ENCODE results near the gene MZF1.
A peak's percentile ranks its signal among the peaks of the same experiment; 100 is the strongest.

Gene MZF1

DNA sequence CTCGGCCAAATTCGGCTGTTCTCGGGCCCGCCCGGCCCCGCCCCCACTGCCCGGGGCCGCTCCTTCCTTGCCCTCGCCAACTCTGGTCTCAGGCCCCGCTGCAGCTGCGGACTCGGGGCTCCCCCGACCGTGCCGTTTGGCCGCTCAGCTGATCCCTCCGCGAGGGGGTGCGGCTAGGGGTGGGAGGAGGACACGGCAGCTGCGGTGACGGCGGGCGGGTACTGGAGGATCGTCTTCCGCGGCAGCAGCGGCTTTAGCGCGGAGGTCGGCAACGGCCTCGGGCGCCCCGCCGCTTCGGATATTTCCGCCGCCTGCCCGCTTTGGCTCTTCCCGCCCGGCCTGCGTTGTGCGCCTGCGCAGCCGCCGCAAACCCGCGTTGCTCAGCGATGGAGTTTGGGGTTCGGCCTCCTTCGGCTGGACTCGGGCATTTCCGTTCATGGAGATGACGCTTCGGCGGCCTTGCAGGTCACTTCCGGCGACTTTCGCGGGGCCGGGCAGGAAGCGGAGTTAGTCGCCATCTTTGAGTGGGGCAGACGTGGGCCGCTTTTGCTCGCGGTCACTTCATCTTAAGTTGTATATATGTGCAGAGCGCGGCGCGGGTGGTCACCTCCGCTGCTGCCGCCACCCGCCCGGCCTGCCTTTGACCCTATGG lies 14.4 kb downstream of the MZF1 start (continued):
- TF ChIP-seq ZNF350 (tag by site-specific recombination; IDR thresholded peaks at IDR 0.05) (no peak), ZNF112 (tag by site-specific recombination; IDR thresholded peaks at IDR 0.05) (no peak), ZNF433 (tag by site-specific recombination; IDR thresholded peaks at IDR 0.05; ENCODE audit: low read depth) (no peak), OVOL3 (tag by site-specific recombination; IDR thresholded peaks at IDR 0.05) (no peak), PRDM10 (tag by site-specific recombination; IDR thresholded peaks at IDR 0.05) (no peak; the same call in 1 of the 2 replicates), ZNF747 (tag by site-specific recombination; IDR thresholded peaks at IDR 0.05) (no peak), ZNF660 (tag by site-specific recombination; IDR thresholded peaks at IDR 0.05) (peak; percentile 49), KLF10 (tag by site-specific recombination; IDR thresholded peaks at IDR 0.05) (peak; percentile 69), ZBTB17 (tag by site-specific recombination; IDR thresholded peaks at IDR 0.05) (peak; percentile 27), INSM2 (tag by site-specific recombination; IDR thresholded peaks at IDR 0.05) (no peak), ZNF658 (tag by site-specific recombination; IDR thresholded peaks at IDR 0.05) (no peak), ZNF121 (tag by site-specific recombination; IDR thresholded peaks at IDR 0.05) (no peak)
- TF ChIP-seq, protein P1, sequence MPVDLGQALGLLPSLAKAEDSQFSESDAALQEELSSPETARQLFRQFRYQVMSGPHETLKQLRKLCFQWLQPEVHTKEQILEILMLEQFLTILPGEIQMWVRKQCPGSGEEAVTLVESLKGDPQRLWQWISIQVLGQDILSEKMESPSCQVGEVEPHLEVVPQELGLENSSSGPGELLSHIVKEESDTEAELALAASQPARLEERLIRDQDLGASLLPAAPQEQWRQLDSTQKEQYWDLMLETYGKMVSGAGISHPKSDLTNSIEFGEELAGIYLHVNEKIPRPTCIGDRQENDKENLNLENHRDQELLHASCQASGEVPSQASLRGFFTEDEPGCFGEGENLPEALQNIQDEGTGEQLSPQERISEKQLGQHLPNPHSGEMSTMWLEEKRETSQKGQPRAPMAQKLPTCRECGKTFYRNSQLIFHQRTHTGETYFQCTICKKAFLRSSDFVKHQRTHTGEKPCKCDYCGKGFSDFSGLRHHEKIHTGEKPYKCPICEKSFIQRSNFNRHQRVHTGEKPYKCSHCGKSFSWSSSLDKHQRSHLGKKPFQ (tag by site-specific recombination; IDR thresholded peaks at IDR 0.05) = no peak
- TF ChIP-seq, protein P2, sequence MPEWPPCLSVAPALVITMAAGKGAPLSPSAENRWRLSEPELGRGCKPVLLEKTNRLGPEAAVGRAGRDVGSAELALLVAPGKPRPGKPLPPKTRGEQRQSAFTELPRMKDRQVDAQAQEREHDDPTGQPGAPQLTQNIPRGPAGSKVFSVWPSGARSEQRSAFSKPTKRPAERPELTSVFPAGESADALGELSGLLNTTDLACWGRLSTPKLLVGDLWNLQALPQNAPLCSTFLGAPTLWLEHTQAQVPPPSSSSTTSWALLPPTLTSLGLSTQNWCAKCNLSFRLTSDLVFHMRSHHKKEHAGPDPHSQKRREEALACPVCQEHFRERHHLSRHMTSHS (tag by site-specific recombination; IDR thresholded peaks at IDR 0.05) = no peak
- TF ChIP-seq, protein P3, sequence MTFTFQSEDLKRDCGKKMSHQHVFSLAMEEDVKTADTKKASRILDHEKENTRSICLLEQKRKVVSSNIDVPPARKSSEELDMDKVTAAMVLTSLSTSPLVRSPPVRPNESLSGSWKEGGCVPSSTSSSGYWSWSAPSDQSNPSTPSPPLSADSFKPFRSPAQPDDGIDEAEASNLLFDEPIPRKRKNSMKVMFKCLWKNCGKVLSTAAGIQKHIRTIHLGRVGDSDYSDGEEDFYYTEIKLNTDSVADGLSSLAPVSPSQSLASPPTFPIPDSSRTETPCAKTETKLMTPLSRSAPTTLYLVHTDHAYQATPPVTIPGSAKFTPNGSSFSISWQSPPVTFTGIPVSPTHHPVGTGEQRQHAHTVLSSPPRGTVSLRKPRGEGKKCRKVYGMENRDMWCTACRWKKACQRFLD (tag by site-specific recombination; IDR thresholded peaks at IDR 0.05) = no peak
- TF ChIP-seq, protein P4, sequence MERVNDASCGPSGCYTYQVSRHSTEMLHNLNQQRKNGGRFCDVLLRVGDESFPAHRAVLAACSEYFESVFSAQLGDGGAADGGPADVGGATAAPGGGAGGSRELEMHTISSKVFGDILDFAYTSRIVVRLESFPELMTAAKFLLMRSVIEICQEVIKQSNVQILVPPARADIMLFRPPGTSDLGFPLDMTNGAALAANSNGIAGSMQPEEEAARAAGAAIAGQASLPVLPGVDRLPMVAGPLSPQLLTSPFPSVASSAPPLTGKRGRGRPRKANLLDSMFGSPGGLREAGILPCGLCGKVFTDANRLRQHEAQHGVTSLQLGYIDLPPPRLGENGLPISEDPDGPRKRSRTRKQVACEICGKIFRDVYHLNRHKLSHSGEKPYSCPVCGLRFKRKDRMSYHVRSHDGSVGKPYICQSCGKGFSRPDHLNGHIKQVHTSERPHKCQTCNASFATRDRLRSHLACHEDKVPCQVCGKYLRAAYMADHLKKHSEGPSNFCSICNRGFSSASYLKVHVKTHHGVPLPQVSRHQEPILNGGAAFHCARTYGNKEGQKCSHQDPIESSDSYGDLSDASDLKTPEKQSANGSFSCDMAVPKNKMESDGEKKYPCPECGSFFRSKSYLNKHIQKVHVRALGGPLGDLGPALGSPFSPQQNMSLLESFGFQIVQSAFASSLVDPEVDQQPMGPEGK (tag by site-specific recombination; IDR thresholded peaks at IDR 0.05) = peak; percentile 14
- TF ChIP-seq, protein P5, sequence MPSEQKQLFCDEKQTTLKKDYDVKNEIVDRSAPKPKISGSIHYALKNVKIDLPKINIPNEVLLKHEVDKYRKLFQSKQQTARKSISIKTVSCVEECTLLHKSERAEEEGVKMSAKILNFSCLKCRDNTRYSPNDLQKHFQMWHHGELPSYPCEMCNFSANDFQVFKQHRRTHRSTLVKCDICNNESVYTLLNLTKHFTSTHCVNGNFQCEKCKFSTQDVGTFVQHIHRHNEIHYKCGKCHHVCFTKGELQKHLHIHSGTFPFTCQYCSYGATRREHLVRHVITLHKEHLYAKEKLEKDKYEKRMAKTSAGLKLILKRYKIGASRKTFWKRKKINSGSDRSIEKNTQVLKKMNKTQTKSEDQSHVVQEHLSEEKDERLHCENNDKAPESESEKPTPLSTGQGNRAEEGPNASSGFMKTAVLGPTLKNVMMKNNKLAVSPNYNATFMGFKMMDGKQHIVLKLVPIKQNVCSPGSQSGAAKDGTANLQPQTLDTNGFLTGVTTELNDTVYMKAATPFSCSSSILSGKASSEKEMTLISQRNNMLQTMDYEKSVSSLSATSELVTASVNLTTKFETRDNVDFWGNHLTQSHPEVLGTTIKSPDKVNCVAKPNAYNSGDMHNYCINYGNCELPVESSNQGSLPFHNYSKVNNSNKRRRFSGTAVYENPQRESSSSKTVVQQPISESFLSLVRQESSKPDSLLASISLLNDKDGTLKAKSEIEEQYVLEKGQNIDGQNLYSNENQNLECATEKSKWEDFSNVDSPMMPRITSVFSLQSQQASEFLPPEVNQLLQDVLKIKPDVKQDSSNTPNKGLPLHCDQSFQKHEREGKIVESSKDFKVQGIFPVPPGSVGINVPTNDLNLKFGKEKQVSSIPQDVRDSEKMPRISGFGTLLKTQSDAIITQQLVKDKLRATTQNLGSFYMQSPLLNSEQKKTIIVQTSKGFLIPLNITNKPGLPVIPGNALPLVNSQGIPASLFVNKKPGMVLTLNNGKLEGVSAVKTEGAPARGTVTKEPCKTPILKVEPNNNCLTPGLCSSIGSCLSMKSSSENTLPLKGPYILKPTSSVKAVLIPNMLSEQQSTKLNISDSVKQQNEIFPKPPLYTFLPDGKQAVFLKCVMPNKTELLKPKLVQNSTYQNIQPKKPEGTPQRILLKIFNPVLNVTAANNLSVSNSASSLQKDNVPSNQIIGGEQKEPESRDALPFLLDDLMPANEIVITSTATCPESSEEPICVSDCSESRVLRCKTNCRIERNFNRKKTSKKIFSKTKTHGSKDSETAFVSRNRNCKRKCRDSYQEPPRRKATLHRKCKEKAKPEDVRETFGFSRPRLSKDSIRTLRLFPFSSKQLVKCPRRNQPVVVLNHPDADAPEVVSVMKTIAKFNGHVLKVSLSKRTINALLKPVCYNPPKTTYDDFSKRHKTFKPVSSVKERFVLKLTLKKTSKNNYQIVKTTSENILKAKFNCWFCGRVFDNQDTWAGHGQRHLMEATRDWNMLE (tag by site-specific recombination; conservative IDR thresholded peaks at IDR 0.05; ENCODE audit: low read depth) = peak; percentile 38
- TF ChIP-seq, protein P6, sequence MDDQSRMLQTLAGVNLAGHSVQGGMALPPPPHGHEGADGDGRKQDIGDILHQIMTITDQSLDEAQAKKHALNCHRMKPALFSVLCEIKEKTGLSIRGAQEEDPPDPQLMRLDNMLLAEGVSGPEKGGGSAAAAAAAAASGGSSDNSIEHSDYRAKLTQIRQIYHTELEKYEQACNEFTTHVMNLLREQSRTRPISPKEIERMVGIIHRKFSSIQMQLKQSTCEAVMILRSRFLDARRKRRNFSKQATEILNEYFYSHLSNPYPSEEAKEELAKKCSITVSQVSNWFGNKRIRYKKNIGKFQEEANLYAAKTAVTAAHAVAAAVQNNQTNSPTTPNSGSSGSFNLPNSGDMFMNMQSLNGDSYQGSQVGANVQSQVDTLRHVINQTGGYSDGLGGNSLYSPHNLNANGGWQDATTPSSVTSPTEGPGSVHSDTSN (CRISPR knock-in tag; IDR thresholded peaks at IDR 0.05) = peak; percentile 97
- TF ChIP-seq, protein P7, sequence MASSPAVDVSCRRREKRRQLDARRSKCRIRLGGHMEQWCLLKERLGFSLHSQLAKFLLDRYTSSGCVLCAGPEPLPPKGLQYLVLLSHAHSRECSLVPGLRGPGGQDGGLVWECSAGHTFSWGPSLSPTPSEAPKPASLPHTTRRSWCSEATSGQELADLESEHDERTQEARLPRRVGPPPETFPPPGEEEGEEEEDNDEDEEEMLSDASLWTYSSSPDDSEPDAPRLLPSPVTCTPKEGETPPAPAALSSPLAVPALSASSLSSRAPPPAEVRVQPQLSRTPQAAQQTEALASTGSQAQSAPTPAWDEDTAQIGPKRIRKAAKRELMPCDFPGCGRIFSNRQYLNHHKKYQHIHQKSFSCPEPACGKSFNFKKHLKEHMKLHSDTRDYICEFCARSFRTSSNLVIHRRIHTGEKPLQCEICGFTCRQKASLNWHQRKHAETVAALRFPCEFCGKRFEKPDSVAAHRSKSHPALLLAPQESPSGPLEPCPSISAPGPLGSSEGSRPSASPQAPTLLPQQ (tag by site-specific recombination; IDR thresholded peaks at IDR 0.05) = 0 out of 2 replicates have a peak, but pooled peaks have one; percentile 26
